B cell (primary cell): ENCODE results near the gene FRMD3. TPM values are rescaled to one million over a fixed set of nuclear protein-coding genes. Genes with fewer than 3 reads are reported as not detected.

Experiments used
- ATAC-seq: fragments of 200-7000 bp; cut with Tn5 transposase; one replicate; pipeline ENCODE4 v1.10.0; 2021; ENCODE audit warnings: low read depth, mild to moderate bottlenecking, moderate number of reproducible peaks, moderate library complexity
- CTCF ChIA-PET: fragments of 350-600 bp; sonication (Branson Sonifier 250); formaldehyde crosslinking; loops from one replicate; lab custom pipeline; 2021; ENCODE audit warnings: antibody characterized with exemption, inconsistent platforms; lab: Charles Lee
- POLR2A ChIA-PET: fragments of 350-600 bp; sonication (Branson Sonifier 250); formaldehyde crosslinking; loops from one replicate; lab custom pipeline; 2021; ENCODE audit warnings: antibody characterized with exemption; lab: Charles Lee
- DNase-seq: peaks from one replicate; pipeline ENCODE4 v3.0.0; 2013
- H2AFZ ChIP-seq: 2 replicates; pipeline ENCODE4 v1.6.1; 2012; ENCODE audit warnings: mild to moderate bottlenecking, low read depth, low read length; ENCODE audit not compliant: insufficient read depth, poor library complexity, severe bottlenecking
- H3K27ac ChIP-seq, 2 donors: 1 replicate in 1 of 2; 2 replicates in 1 of 2; pipeline ENCODE4 v1.5.1; 2012 to 2013; ENCODE audit warnings: low read length in 2 of 2, mild to moderate bottlenecking in 2 of 2, moderate library complexity in 1 of 2
- H3K27me3 ChIP-seq, 4 experiments: fragments of 200-600 bp in 1 of 4; sonication (generic) in 1 of 4; replicated peaks in 1 of 4; 1 replicate in 2 of 4; 2 replicates in 2 of 4; pipeline versions ENCODE4 v1.6.1 to v1.7.0; 2013 to 2016; ENCODE audit warnings: low read length in 3 of 4, mild to moderate bottlenecking in 2 of 4, mixed read lengths in 1 of 4, moderate library complexity in 1 of 4; ENCODE audit not compliant: insufficient read depth in 4 of 4, control insufficient read depth in 3 of 4; ENCODE audit errors: control extremely low read depth in 1 of 4
- H3K36me3 ChIP-seq, 2 experiments: replicated peaks in 1 of 2; 1 replicate in 1 of 2; 2 replicates in 1 of 2; pipeline versions ENCODE4 v1.6.1 to v1.7.1; 2013; ENCODE audit warnings: low read length in 1 of 2; ENCODE audit not compliant: insufficient read depth in 2 of 2, control insufficient read depth in 1 of 2; ENCODE audit errors: control extremely low read depth in 1 of 2, extremely low read depth in 1 of 2
- H3K4me1 ChIP-seq, 2 donors: fragments of 200-600 bp in 1 of 2; sonication (generic) in 1 of 2; 1 replicate in 1 of 2; 2 replicates in 1 of 2; pipeline versions ENCODE4 v1.5.1 to v1.6.1; 2013 to 2017; ENCODE audit warnings: low read length in 2 of 2; ENCODE audit not compliant: control insufficient read depth in 2 of 2, insufficient read depth in 2 of 2
- H3K4me2 ChIP-seq: replicated peaks from 2 replicates; pipeline ENCODE3; 2012; ENCODE audit warnings: mild to moderate bottlenecking, low read depth, low read length; ENCODE audit not compliant: poor library complexity, severe bottlenecking
- H3K4me3 ChIP-seq, 5 experiments: fragments of 200-600 bp in 1 of 5; sonication (generic) in 1 of 5; 1 replicate in 3 of 5; 2 replicates in 2 of 5; pipeline versions ENCODE4 v1.5.1 to v1.7.0; 2011 to 2016; ENCODE audit warnings: low read length in 4 of 5, mild to moderate bottlenecking in 4 of 5, low read depth in 2 of 5, control low read depth in 1 of 5, moderate library complexity in 1 of 5; ENCODE audit not compliant: insufficient read depth in 1 of 5; ENCODE audit errors: control extremely low read depth in 1 of 5, extremely low read depth in 1 of 5
- H3K79me2 ChIP-seq: fragments of 200-600 bp; sonication (generic); one replicate; pipeline ENCODE4 v1.6.0; 2016; ENCODE audit warnings: low read length; ENCODE audit not compliant: control insufficient read depth, insufficient read depth
- H3K9ac ChIP-seq: fragments of 200-600 bp; sonication (generic); 2 replicates; pipeline ENCODE4 v1.6.1; 2017; ENCODE audit warnings: mild to moderate bottlenecking, low read length, moderate library complexity
- H3K9me3 ChIP-seq, 3 donors: one replicate each; pipeline versions ENCODE4 v1.6.1 to v1.7.1; 2013; ENCODE audit warnings: low read length in 2 of 3; ENCODE audit not compliant: control insufficient read depth in 2 of 3, insufficient read depth in 1 of 3; ENCODE audit errors: control extremely low read depth in 1 of 3
- H4K20me1 ChIP-seq: 2 replicates; pipeline ENCODE4 v1.6.0; 2012; ENCODE audit warnings: mild to moderate bottlenecking, low read length; ENCODE audit not compliant: insufficient read depth, control insufficient read depth, poor library complexity, severe bottlenecking
- H3K27ac Mint-ChIP-seq: one replicate; pipeline ENCODE4 v1.8.0; 2021; ENCODE audit warnings: mixed read lengths
- H3K27me3 Mint-ChIP-seq: one replicate; pipeline ENCODE4 v1.8.0; 2021; ENCODE audit warnings: mixed read lengths
- H3K4me1 Mint-ChIP-seq: one replicate; pipeline ENCODE4 v1.8.0; 2021; ENCODE audit warnings: mixed read lengths
- H3K4me3 Mint-ChIP-seq: one replicate; pipeline ENCODE4 v1.8.0; 2021; ENCODE audit warnings: mixed read lengths
- H3K9me3 Mint-ChIP-seq: one replicate; pipeline ENCODE4 v1.8.0; 2022; ENCODE audit warnings: mixed read lengths; ENCODE audit not compliant: insufficient read depth
- EZH2 ChIP-seq: IDR thresholded peaks from 2 replicates; pipeline ENCODE4 v1.6.1; 2012; ENCODE audit warnings: borderline replicate concordance, low read depth, mild to moderate bottlenecking, moderate library complexity, low read length; ENCODE audit not compliant: insufficient read depth, poor library complexity, severe bottlenecking
- WGBS: methylation state at CpG from one replicate; pipeline ENCODE4 v1.1.5; 2013; ENCODE audit warnings: missing lambda C conversion rate; ENCODE audit not compliant: insufficient coverage; 5-methylcytosine and 5-hydroxymethylcytosine counted together
- intact Hi-C: fragments of 100-400 bp; cut with micrococcal nuclease; formaldehyde crosslinking; loops from one replicate; pipeline ENCODE4 v1.10.0; 2022
- polyA plus RNA-seq: library from polyadenylated mRNA; depleted of rRNA; stranded (reverse); fragments of >200 nt; gene quantifications from 2 replicates; pipeline ENCODE4 v1.2.3, GENCODE V29; 2012
- total RNA-seq, 2 donors: library from RNA; stranded (reverse); fragments of 120-200 nt in 1 of 2; gene quantifications; 1 replicate in 1 of 2; 2 replicates in 1 of 2; pipeline versions ENCODE4 v1.2.3 to v1.2.4, GENCODE V29; 2013 to 2022
- TF ChIP-seq, protein P1 (sequence below): fragments of 200-600 bp; IDR thresholded peaks from one replicate; pipeline ENCODE4 v1.8.0; 2022; ENCODE audit warnings: antibody characterized with exemption, mild to moderate bottlenecking

Gene FRMD3
- total and polyA plus RNA-seq, 2 donors (not counting 1 experiment from before 2014, with no cell fraction given), result 0.37 to 0.49 TPM

DNA sequence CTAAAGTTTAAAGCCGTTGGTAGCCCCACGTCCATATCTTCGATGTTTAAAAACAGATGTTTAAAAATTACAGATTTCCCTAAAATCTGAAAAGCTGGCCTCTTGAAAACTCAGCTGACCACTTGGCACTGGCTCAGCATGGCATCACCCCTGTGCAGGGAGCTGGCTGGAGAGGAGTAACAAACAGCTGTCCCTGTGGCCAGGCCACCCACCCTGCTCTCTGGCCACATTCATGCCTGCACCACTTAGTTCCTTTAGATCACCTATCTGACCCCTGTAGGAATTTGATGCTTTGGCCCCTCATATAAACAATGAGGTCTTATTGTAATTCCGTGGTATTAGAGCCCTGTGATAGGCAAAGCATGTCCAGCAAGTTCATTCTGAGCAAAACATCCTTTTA, 107.5 kb downstream of the FRMD3 start:
- Histone ChIP-seq H3K27me3 (no peaks in the 10 kb centered on the region), H3K4me3 (no peak overlapping the region), H3K79me2 (no peaks in the 10 kb centered on the region), H2AFZ (no peak overlapping the region), H3K9ac (no peak overlapping the region), H3K4me2 (no peak overlapping the region), H4K20me1 (no peaks in the 10 kb centered on the region), H3K36me3 (no peaks in the 10 kb centered on the region), H3K9me3 (no peaks in the 10 kb centered on the region), H3K4me1 (no peaks in the 10 kb centered on the region), H3K27ac (no peak overlapping the region)
- POLR2A ChIA-PET, result no interaction called here
- intact Hi-C loops, result no loop called here
- 96% methylated on average over 4 of the region's 4 CpGs for WGBS
- TF ChIP-seq, protein P1, sequence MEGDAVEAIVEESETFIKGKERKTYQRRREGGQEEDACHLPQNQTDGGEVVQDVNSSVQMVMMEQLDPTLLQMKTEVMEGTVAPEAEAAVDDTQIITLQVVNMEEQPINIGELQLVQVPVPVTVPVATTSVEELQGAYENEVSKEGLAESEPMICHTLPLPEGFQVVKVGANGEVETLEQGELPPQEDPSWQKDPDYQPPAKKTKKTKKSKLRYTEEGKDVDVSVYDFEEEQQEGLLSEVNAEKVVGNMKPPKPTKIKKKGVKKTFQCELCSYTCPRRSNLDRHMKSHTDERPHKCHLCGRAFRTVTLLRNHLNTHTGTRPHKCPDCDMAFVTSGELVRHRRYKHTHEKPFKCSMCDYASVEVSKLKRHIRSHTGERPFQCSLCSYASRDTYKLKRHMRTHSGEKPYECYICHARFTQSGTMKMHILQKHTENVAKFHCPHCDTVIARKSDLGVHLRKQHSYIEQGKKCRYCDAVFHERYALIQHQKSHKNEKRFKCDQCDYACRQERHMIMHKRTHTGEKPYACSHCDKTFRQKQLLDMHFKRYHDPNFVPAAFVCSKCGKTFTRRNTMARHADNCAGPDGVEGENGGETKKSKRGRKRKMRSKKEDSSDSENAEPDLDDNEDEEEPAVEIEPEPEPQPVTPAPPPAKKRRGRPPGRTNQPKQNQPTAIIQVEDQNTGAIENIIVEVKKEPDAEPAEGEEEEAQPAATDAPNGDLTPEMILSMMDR, result no peak
- no peak for TF ChIP-seq EZH2
- DNase-seq (no peak), ATAC-seq (no peak)
- H3K4me3 Mint-ChIP-seq, result no peak overlapping the region
- H3K4me1 Mint-ChIP-seq, result no peaks in the 10 kb centered on the region
- no peak overlapping the region for H3K27ac Mint-ChIP-seq
- H3K9me3 Mint-ChIP-seq, result no peaks in the 10 kb centered on the region
- CTCF ChIA-PET, result no interaction called here
- H3K27me3 Mint-ChIP-seq, result no peaks in the 10 kb centered on the region

DNA sequence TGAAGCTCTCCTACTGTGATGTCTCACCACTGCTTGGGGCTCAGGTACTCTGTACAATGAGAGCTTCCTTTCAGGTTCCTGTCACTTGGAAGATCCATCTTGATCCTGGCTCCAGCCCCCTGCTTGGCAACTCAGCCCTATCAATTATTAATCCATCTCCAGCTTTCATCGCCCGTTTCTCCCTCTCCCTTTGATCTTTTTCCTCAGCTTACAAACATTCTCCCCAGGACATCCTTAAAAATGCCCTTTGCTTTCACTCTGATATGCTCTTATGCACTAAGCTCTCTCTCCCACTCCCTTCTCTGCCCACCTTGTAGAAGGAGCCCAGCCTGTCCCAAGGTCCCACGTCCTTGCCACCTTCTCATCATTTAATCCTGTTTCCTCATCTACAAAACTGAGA, 109.0 kb downstream of the FRMD3 start:
- intact Hi-C loops, result no loop called here
- ATAC-seq, result no peak
- Histone ChIP-seq H3K4me1 (no peaks in the 10 kb centered on the region), H3K4me2 (no peak overlapping the region), H2AFZ (no peak overlapping the region), H3K79me2 (no peaks in the 10 kb centered on the region), H4K20me1 (no peaks in the 10 kb centered on the region), H3K27ac (no peak overlapping the region), H3K9me3 (no peaks in the 10 kb centered on the region), H3K36me3 (no peaks in the 10 kb centered on the region), H3K4me3 (no peak overlapping the region), H3K27me3 (no peaks in the 10 kb centered on the region), H3K9ac (no peak overlapping the region)
- Mint-ChIP-seq H3K27me3 (no peaks in the 10 kb centered on the region), H3K27ac (no peak overlapping the region), H3K4me1 (no peaks in the 10 kb centered on the region), H3K4me3 (no peak overlapping the region), H3K9me3 (no peaks in the 10 kb centered on the region)
- 94% methylated on average over 2 of the region's 3 CpGs for WGBS
- ChIA-PET POLR2A (no interaction called here), CTCF (no interaction called here)
- DNase-seq, result no peak
- no peak for TF ChIP-seq EZH2
- TF ChIP-seq, protein P1, result no peak
